BJ (cell line): ENCODE measurements around the gene CNTN5. TPM values are rescaled to one million over a fixed set of nuclear protein-coding genes. Genes with fewer than 3 reads are reported as not detected.

Source experiments
- CTCF ChIA-PET: fragments of 350-600 bp; formaldehyde crosslinking; extraction: SDS; loops from one replicate; lab custom pipeline; 2021; ENCODE audit warnings: antibody characterized with exemption, inconsistent platforms; lab: Yijun Ruan, JAX
- POLR2A ChIA-PET: fragments of 300-600 bp; sonication (Branson Sonifier 250); formaldehyde crosslinking; extraction: SDS; loops from one replicate; lab custom pipeline; 2021; ENCODE audit warnings: antibody characterized with exemption; lab: Charles Lee
- DNase-seq: peaks from one replicate; pipeline ENCODE4 v3.0.0-alpha.2; 2011; ENCODE audit warnings: low read depth
- H3K27me3 ChIP-seq: 2 replicates; pipeline ENCODE4 v1.6.0; 2011; ENCODE audit warnings: low read length; ENCODE audit not compliant: control insufficient read depth, insufficient read depth
- H3K36me3 ChIP-seq: 2 replicates; pipeline ENCODE4 v1.5.1; 2011; ENCODE audit warnings: low read length; ENCODE audit not compliant: control insufficient read depth, insufficient read depth
- H3K4me3 ChIP-seq: 2 replicates; pipeline ENCODE4 v1.5.1; 2011; ENCODE audit warnings: low read depth, mild to moderate bottlenecking, control low read depth, low read length
- CTCF ChIP-seq: IDR thresholded peaks from 2 replicates; pipeline ENCODE4 v1.5.1; 2011; ENCODE audit warnings: low read depth, mild to moderate bottlenecking, control low read depth, inconsistent platforms, low read length, moderate library complexity; ENCODE audit not compliant: insufficient read depth
- polyA plus RNA-seq: library from polyadenylated mRNA; depleted of rRNA; stranded (reverse); fragments of >200 nt; gene quantifications from 2 replicates; pipeline ENCODE4 v1.2.3, GENCODE V29; 2011

CNTN5 gene
- polyA plus RNA-seq, 1 experiment = not detected

- Histone ChIP-seq H3K4me3 (no peak overlapping the region), H3K36me3 (no peaks in the 10 kb centered on the region), H3K27me3 (no peaks in the 10 kb centered on the region)
- ChIA-PET POLR2A (no interaction called here), CTCF (no interaction called here)
- no peak for DNase-seq
- no peak for TF ChIP-seq CTCF
Measured at GRCh38 chr11:99160447-99160846, 139.7 kb downstream of the CNTN5 start.

GRCh38 chr11:99162819-99163218 is 142.1 kb downstream of the CNTN5 start:
- H3K4me3 ChIP-seq = no peak overlapping the region
- CTCF ChIA-PET = interaction anchor here (0.5 kb wide), 1 partner anchor 12 kb away, joined by 3 read pairs; no protein-coding TSS in a partner anchor
- DNase-seq = no peak
- no peak for TF ChIP-seq CTCF
- no peaks in the 10 kb centered on the region for H3K36me3 ChIP-seq
- no peaks in the 10 kb centered on the region for H3K27me3 ChIP-seq
- POLR2A ChIA-PET = no interaction called here

- Histone ChIP-seq H3K4me3 (no peak overlapping the region), H3K36me3 (no peaks in the 10 kb centered on the region), H3K27me3 (no peaks in the 10 kb centered on the region)
- ChIA-PET CTCF (no interaction called here), POLR2A (no interaction called here)
- no peak for DNase-seq
- TF ChIP-seq CTCF = no peak
Measured at GRCh38 chr11:99170591-99170990, 149.8 kb downstream of the CNTN5 start.

- no peak for TF ChIP-seq CTCF
- Histone ChIP-seq H3K4me3 (no peak overlapping the region), H3K36me3 (no peaks in the 10 kb centered on the region), H3K27me3 (no peaks in the 10 kb centered on the region)
- no peak for DNase-seq
- CTCF ChIA-PET = no interaction called here
- POLR2A ChIA-PET = no interaction called here
Measured at GRCh38 chr11:99171330-99171729, 150.6 kb downstream of the CNTN5 start.

- no peak overlapping the region for H3K4me3 ChIP-seq
- no peaks in the 10 kb centered on the region for H3K27me3 ChIP-seq
- TF ChIP-seq CTCF = no peak
- no peaks in the 10 kb centered on the region for H3K36me3 ChIP-seq
- no peak for DNase-seq
- CTCF ChIA-PET = no interaction called here
- POLR2A ChIA-PET = no interaction called here
Measured at GRCh38 chr11:99176430-99176829, 155.7 kb downstream of the CNTN5 start.
